HG02623 (cell line): ENCODE data around the gene ABHD15.

Experiments used
- ATAC-seq: cut with Tn5 transposase; IDR thresholded peaks from one replicate; pipeline ENCODE4 v1.9.1; 2021; ENCODE audit warnings: moderate library complexity; ENCODE audit not compliant: unreplicated experiment

ABHD15 gene

DNA sequence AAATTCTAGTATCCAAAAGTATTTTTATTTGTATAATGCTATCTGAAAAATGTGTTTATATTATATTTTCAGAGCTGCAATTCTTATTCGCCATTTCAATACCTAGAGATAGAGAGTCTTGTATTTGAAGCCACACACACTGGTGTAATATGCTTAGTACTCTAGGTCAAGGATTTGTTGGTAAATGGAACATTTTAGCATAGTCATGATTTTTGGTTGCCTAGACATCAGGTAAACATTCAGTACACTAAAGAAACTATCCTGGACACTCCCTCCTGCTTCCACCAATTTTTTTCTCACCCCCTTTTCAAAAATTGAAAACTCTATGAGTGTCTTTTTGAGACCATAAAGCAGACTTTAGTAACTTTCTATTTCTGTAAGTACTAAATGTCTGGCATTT is 20.8 kb downstream of the ABHD15 start:
- ATAC-seq, result no peak

DNA sequence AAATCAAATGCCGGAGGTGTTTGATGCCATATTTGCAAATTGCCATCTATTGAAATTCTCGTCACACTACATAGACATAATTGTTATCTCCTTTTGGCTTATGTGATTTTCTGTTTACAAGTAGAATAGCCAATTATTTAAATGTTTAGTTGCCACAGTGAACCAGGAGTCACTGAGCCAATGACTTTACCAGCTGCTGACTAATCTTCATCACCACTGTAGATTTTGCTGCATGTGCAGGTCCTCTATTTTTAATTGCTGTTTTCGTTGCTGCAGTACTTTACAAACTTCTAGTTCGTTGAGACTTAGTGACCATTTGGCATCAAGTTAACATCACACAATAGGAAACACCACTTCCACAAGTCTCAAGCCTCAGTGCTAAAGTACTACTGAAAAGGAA is 22.8 kb downstream of the ABHD15 start:
- no peak for ATAC-seq

DNA sequence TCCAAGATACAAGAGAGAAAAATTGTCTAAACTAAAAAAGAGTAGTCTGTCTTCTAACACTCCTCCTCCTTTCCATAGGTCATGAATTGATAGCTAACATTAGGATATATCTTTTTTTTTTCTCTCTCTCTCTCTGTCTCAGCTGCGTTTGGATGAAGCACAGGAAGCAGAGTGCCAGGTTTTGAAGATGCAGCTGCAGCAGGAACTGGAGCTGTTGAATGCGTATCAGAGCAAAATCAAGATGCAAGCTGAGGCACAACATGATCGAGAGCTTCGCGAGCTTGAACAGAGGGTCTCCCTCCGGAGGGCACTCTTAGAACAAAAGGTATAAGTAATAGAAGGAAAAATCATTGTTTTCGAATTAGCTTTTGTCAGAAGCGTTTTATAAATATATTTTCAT is 32.9 kb downstream of the ABHD15 start:
- ATAC-seq, result no peak

DNA sequence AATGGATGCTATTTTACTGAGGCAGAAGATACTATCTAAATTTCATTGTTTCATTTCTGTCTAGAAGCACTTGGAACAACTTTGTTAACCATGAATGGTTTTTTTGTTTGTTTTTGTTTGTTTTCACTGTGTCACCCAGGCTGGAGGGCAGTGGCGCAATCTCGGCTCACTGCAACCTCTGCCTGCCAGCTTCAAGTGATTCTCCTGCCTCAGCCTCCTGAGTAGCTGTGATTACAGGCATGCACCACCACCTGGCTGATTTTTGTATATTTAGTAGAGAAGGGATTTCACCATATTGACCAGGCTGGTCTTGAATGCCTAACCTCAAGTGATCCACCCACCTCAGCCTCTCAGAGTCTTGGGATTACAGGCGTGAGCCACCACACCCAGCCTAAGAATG is 40.5 kb downstream of the ABHD15 start:
- ATAC-seq, result no peak

DNA sequence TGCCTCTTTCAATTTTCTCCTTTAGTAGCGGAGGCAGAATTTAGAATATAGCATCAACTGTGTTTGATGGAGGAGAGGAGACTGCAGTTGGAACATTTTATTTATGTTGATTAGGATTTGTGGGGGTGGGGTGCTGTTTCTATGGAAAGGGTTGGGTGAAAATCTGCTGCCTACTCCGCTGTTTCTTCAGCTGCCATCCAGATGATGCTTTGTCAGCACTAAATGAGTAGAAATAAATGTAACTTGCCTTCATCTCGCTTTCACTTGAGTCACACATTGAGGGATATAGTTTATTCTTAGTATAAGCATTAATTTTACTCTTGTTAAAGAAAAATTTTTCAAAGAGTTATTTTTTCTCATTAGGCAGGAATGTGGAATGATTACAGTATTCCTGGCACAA is 42.1 kb downstream of the ABHD15 start:
- ATAC-seq, result no peak

DNA sequence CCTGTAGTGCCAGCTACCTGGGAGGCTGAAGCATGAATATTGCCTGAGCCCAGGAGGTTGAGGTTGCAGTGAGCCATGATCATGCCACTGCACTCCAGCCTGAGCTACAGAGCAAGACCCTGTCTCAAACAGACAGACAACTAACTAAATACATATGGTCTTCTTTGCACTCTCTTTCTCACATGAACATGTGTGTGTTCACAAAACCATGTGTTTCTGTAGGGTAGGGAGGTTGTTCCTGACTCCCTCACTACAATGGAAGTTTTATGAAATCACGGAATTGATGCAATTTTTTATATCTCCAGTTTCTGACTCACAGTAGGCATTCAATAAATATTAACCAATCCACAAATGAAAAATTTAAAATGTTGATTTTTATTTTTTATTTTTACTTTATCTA is 48.5 kb downstream of the ABHD15 start:
- ATAC-seq, result no peak

DNA sequence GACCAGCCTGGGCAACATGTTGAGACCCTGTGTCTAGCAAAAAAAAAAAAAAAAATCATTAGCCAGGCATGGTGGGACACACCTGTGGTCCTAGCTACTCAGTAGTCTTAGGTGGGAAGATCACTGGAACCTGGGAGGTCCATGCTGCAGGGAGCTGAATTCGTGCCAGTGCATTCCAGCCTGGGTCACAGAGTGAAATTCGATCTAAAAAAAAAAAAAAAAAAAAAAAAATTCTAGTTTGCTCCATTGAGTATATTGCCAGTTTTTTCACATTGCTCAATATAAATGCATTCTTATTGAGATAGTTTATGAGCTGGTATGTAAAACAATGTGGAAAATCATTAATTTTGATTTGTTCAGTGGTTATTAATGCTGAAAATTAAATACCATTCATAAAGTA is 52.0 kb downstream of the ABHD15 start:
- no peak for ATAC-seq

DNA sequence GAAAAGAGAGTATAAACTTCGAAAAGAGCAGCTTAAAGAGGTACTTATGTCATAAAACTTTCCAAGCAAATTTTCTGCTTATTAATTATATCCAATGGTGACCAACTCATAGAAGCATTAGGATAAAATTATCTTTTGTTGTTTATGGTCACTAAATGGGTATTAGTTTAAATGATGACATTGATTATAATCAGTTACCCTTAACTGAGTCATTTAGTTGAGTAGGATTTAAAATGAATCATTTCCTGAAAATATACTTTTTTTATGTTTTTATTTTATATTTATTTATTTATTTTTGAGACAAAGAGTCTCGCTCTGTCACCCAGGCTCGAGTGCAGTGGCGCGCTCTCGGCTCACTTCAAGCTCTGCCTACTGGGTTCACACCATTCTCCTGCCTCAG is 55.9 kb downstream of the ABHD15 start:
- ATAC-seq, result no peak
